Lung (tissue), 16 donors: ENCODE data around the gene CDH16. TPM values are rescaled to one million over a fixed set of nuclear protein-coding genes. Genes with fewer than 3 reads are reported as not detected.

ENCODE experiments used
- ATAC-seq: fragments of 200-7000 bp; cut with Tn5 transposase; one replicate; pipeline ENCODE4 v1.9.1; 2020; ENCODE audit warnings: moderate number of reproducible peaks; ENCODE audit not compliant: insufficient read depth, low FRiP score
- DNase-seq, 3 donors: peaks; one replicate each; pipeline ENCODE4 v3.0.0-alpha.2; 2013 to 2017
- H3K27ac ChIP-seq, 2 donors: one replicate each; pipeline ENCODE4 v1.5.1; 2013; ENCODE audit warnings: mild to moderate bottlenecking in 2 of 2, moderate library complexity in 2 of 2, control low read depth in 1 of 2, inconsistent platforms in 1 of 2, low read depth in 1 of 2, low read length in 1 of 2
- H3K27me3 ChIP-seq, 3 donors: one replicate each; pipeline ENCODE4 v1.5.1; 2013; ENCODE audit warnings: low read length in 2 of 3; ENCODE audit not compliant: control insufficient read depth in 3 of 3, insufficient read depth in 3 of 3
- H3K36me3 ChIP-seq, 4 donors: one replicate each; pipeline ENCODE4 v1.5.1; 2013; ENCODE audit warnings: low read length in 4 of 4, mild to moderate bottlenecking in 1 of 4, moderate library complexity in 1 of 4; ENCODE audit not compliant: control insufficient read depth in 4 of 4, insufficient read depth in 4 of 4
- H3K4me1 ChIP-seq, 5 donors: one replicate each; pipeline ENCODE4 v1.5.1; 2013; ENCODE audit warnings: low read length in 5 of 5, mild to moderate bottlenecking in 2 of 5, moderate library complexity in 1 of 5; ENCODE audit not compliant: control insufficient read depth in 5 of 5, insufficient read depth in 5 of 5
- H3K4me3 ChIP-seq: one replicate; pipeline ENCODE4 v1.5.1; 2013; ENCODE audit warnings: mild to moderate bottlenecking, control low read depth, moderate library complexity
- H3K9ac ChIP-seq, 2 donors: one replicate each; pipeline ENCODE4 v1.5.1; 2013; ENCODE audit warnings: low read length in 2 of 2, control low read depth in 1 of 2; ENCODE audit not compliant: insufficient read depth in 1 of 2
- H3K9me3 ChIP-seq, 4 donors: one replicate each; pipeline ENCODE4 v1.5.1; 2013; ENCODE audit warnings: low read length in 3 of 4, mild to moderate bottlenecking in 1 of 4, moderate library complexity in 1 of 4; ENCODE audit not compliant: control insufficient read depth in 4 of 4, insufficient read depth in 3 of 4
- WGBS, 2 donors: extraction: QIAGEN DNeasy Blood & Tissue Kit; methylation state at CpG; one replicate each; pipeline ENCODE4 v1.1.7; 2013; 5-methylcytosine and 5-hydroxymethylcytosine counted together
- long read RNA-seq, 5 donors: transcript quantifications; one replicate each; lab custom pipeline, GENCODE V29; 2026
- polyA plus RNA-seq, 2 donors: library from polyadenylated mRNA; stranded (reverse); fragments of 200-250 nt; gene quantifications; one replicate each; pipeline ENCODE4 v1.2.1, GENCODE V29; 2013
- total RNA-seq, 2 donors: library from RNA; depleted of rRNA in 1 of 2; stranded (reverse); fragments of >200 nt in 1 of 2; gene quantifications; one replicate each; pipeline ENCODE4 v1.2.1, GENCODE V29; 2014 to 2021
- TF ChIP-seq, protein P1 (sequence below): IDR thresholded peaks from 2 replicates; pipeline ENCODE4 v1.5.1; 2012; ENCODE audit warnings: mild to moderate bottlenecking; ENCODE audit errors: control extremely low read depth, extremely low read depth
- donor health status: control.
- donor health status: control.
- donor health status: Bipolar disorder and iron deficiency.
- donor health status: healthy.
- donor health status: DM: yes; HTN: yes; CAD: no.

CDH16 gene, protein sequence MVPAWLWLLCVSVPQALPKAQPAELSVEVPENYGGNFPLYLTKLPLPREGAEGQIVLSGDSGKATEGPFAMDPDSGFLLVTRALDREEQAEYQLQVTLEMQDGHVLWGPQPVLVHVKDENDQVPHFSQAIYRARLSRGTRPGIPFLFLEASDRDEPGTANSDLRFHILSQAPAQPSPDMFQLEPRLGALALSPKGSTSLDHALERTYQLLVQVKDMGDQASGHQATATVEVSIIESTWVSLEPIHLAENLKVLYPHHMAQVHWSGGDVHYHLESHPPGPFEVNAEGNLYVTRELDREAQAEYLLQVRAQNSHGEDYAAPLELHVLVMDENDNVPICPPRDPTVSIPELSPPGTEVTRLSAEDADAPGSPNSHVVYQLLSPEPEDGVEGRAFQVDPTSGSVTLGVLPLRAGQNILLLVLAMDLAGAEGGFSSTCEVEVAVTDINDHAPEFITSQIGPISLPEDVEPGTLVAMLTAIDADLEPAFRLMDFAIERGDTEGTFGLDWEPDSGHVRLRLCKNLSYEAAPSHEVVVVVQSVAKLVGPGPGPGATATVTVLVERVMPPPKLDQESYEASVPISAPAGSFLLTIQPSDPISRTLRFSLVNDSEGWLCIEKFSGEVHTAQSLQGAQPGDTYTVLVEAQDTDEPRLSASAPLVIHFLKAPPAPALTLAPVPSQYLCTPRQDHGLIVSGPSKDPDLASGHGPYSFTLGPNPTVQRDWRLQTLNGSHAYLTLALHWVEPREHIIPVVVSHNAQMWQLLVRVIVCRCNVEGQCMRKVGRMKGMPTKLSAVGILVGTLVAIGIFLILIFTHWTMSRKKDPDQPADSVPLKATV
- total RNA-seq: 1 to 10 TPM in 1 of 2 donors, under 1 TPM in 1; 0.64 to 1.7 TPM
- under 1 TPM in 1 of 2 donors, not detected in 1; 0.25 TPM for polyA plus RNA-seq
- long read RNA-seq, donor 1, partial matches to known transcripts: 6 of 8 reads
- long read RNA-seq, donor 1, other reads (novel, unspliced or antisense): 0 of 8 reads
- long read RNA-seq, donor 2, partial matches to known transcripts: 7 of 8 reads
- long read RNA-seq, donor 2, other reads (novel, unspliced or antisense): 0 of 8 reads
- long read RNA-seq, donor 3, partial matches to known transcripts: 0 of 2 reads
- long read RNA-seq, donor 3, other reads (novel, unspliced or antisense): 0 of 2 reads
- long read RNA-seq, donor 4: 0 reads
- long read RNA-seq, donor 5, transcript CDH16-201 (18 exons, 2,954 nt): major isoform, 5 of 34 reads
- long read RNA-seq, donor 5, partial matches to known transcripts: 29 of 34 reads
- long read RNA-seq, donor 5, other reads (novel, unspliced or antisense): 0 of 34 reads

- H3K4me3 ChIP-seq: no peak within 1 kb of the TSS
- DNase-seq (peak in 2 of 3 donors; percentile 57 to 61), ATAC-seq (no peak)
- peaks cover 0 to 9% (median 0%) of the 10 kb centered on the region in 5 donors for H3K4me1 ChIP-seq
- peaks cover 0 to 7% (median 5%) of the 10 kb centered on the region in 3 donors for H3K27me3 ChIP-seq
- TF ChIP-seq, protein P1, sequence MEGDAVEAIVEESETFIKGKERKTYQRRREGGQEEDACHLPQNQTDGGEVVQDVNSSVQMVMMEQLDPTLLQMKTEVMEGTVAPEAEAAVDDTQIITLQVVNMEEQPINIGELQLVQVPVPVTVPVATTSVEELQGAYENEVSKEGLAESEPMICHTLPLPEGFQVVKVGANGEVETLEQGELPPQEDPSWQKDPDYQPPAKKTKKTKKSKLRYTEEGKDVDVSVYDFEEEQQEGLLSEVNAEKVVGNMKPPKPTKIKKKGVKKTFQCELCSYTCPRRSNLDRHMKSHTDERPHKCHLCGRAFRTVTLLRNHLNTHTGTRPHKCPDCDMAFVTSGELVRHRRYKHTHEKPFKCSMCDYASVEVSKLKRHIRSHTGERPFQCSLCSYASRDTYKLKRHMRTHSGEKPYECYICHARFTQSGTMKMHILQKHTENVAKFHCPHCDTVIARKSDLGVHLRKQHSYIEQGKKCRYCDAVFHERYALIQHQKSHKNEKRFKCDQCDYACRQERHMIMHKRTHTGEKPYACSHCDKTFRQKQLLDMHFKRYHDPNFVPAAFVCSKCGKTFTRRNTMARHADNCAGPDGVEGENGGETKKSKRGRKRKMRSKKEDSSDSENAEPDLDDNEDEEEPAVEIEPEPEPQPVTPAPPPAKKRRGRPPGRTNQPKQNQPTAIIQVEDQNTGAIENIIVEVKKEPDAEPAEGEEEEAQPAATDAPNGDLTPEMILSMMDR: no peak
- 75 to 85% methylated on average over 7 of the region's 7 CpGs for WGBS, 2 donors
- no peak within 1 kb of the TSS for H3K9ac ChIP-seq
- no peaks in the 10 kb centered on the region for H3K9me3 ChIP-seq
- H3K36me3 ChIP-seq: no peaks in the 10 kb centered on the region
- peak within 1 kb of the TSS in 1 of 2 donors; percentile 77 for H3K27ac ChIP-seq
Observed at GRCh38 chr16:66918803-66919568, at the start of gene CDH16. CDH16 (minus strand) TSS chr16:66918885; CDS start chr16:66918065, 820 bp downstream.

DNA sequence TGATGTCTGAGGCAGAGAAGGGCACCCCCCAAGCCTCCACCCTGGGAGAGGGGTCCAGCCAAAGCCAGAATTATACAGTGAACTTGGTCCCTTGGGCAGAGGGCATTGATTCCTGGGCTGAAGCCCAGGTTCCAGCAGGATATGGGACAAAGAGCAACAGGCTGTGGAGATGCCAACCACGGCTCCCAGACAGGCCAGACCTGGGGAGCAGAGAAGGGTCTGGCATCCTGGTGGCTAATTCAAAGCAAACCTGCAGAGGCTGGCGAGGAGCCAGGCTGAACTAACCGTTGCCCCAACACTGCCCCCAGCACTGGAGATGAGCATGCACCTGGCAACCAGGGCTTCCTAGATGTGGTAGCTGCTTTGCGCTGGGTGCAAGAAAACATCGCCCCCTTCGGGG is 45.4 kb upstream of the CDH16 start:
- no peaks in the 10 kb centered on the region for H3K27me3 ChIP-seq
- no peaks in the 10 kb centered on the region for H3K36me3 ChIP-seq
- TF ChIP-seq, protein P1: no peak
- H3K9ac ChIP-seq: no peak overlapping the region
- ATAC-seq: no peak
- WGBS, 2 donors: 75 to 79% methylated on average over 6 of the region's 6 CpGs
- no peaks in the 10 kb centered on the region for H3K9me3 ChIP-seq
- H3K4me1 ChIP-seq: peaks cover 0 to 7% (median 0%) of the 10 kb centered on the region in 5 donors
- H3K27ac ChIP-seq: no peak overlapping the region
- no peak for DNase-seq
- no peak overlapping the region for H3K4me3 ChIP-seq

- Histone ChIP-seq H3K9me3 (no peaks in the 10 kb centered on the region), H3K36me3 (no peaks in the 10 kb centered on the region), H3K27me3 (no peaks in the 10 kb centered on the region), H3K27ac (no peak overlapping the region), H3K4me3 (no peak overlapping the region), H3K9ac (no peak overlapping the region), H3K4me1 (peaks cover 0 to 7% (median 0%) of the 10 kb centered on the region in 5 donors)
- WGBS, 2 donors: 22 to 27% methylated on average over 5 of the region's 5 CpGs
- no peak for DNase-seq
- TF ChIP-seq, protein P1: no peak
- ATAC-seq: peak; percentile 39
Observed at GRCh38 chr16:66961914-66962313, 43.2 kb upstream of the CDH16 start.
